ENCODE data around the gene TRIM52. TPM values are rescaled to one million over a fixed set of nuclear protein-coding genes. Genes with fewer than 3 reads are reported as not detected.

The TRIM52 gene
- total and polyA plus RNA-seq, 2 of the 13 experiments (the other 11 are each of a cell fraction or from before 2014, with no cell fraction given), result 7.2 to 11.6 TPM

DNA sequence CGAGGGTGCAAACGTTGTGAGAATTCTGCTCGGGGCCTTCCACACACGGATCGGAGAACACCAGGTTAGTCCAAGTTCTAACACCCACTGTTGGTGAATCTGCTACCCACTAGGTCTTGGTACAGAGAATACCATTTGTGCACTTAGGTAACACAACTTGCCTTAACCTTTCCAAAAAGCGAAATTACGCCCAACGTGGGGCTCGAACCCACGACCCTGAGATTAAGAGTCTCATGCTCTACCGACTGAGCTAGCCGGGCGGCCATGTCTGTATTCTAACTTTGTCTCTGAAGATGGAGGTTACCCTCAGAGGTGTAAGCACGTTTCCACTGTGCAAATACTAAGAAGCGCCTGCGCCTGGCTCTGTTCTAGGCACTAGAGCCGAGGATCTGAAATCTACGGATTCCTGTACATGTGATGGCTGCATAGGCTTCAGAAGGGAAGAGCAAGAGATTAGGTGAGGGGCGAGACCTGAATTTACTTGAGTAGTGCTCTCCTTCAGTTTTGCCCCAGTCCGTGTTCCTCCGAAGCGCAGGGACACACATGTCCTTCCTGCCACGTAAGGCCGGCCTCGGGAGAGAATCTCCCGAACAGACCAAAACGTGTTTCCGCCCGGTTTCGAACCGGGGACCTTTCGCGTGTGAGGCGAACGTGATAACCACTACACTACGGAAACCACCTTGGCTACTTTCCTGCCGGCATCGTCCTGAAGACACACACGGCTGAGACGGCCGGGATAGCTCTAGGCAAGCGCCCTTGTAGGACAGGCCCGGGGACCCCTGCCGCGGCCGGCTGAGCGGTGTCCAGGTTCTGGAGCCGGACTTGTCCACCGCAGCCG is 38.9 kb downstream of the TRIM52 start (continued):
- TF ChIP-seq ARID2 (CRISPR knock-in tag; IDR thresholded peaks at IDR 0.05; ENCODE audit: borderline replicate concordance) (no peak), RORA (CRISPR knock-in tag; IDR thresholded peaks at IDR 0.05) (no peak), PLRG1 (conservative IDR thresholded peaks at IDR 0.05) (no peak), POLR2AphosphoS5 (IDR thresholded peaks at IDR 0.05; ENCODE audit: low read depth, low read length) (no peak), ZNF772 (CRISPR knock-in tag; IDR thresholded peaks at IDR 0.05) (no peak; the same call in 1 of the 2 replicates), XBP1 (CRISPR knock-in tag; IDR thresholded peaks at IDR 0.05) (no peak), ZNF354B (CRISPR knock-in tag; IDR thresholded peaks at IDR 0.05) (no peak), KLF12 (CRISPR knock-in tag; IDR thresholded peaks at IDR 0.05; ENCODE audit: borderline replicate concordance) (0 out of 2 replicates have a peak, but pooled peaks have one; percentile 44), CAMTA2 (CRISPR knock-in tag; IDR thresholded peaks at IDR 0.05; ENCODE audit: borderline replicate concordance) (peak; percentile 66; the same call in 1 of the 2 replicates), ELF4 (CRISPR knock-in tag; IDR thresholded peaks at IDR 0.05; ENCODE audit: borderline replicate concordance) (no peak), ATF7 (IDR thresholded peaks at IDR 0.05) (no peak), ATF7 (CRISPR knock-in tag; IDR thresholded peaks at IDR 0.05) (no peak), BORCS8-MEF2B (CRISPR knock-in tag; IDR thresholded peaks at IDR 0.05) (peak; percentile 81; the same call in 1 of the 2 replicates), ZNF891 (CRISPR knock-in tag; IDR thresholded peaks at IDR 0.05) (peak; percentile 87), SALL1 (CRISPR knock-in tag; IDR thresholded peaks at IDR 0.05) (peak; percentile 85), POLR2A (IDR thresholded peaks at IDR 0.05; ENCODE audit: insufficient read depth in 1 of 2, low read depth in 2 of 2, low read length in 2 of 2) (no peak), ZNF138 (CRISPR knock-in tag; IDR thresholded peaks at IDR 0.05; ENCODE audit: low read depth) (no peak; the same call in 1 of the 2 replicates), HNRNPUL1 (IDR thresholded peaks at IDR 0.05; ENCODE audit: low read depth, low read length) (no peak)
- TF ChIP-seq, protein P1, sequence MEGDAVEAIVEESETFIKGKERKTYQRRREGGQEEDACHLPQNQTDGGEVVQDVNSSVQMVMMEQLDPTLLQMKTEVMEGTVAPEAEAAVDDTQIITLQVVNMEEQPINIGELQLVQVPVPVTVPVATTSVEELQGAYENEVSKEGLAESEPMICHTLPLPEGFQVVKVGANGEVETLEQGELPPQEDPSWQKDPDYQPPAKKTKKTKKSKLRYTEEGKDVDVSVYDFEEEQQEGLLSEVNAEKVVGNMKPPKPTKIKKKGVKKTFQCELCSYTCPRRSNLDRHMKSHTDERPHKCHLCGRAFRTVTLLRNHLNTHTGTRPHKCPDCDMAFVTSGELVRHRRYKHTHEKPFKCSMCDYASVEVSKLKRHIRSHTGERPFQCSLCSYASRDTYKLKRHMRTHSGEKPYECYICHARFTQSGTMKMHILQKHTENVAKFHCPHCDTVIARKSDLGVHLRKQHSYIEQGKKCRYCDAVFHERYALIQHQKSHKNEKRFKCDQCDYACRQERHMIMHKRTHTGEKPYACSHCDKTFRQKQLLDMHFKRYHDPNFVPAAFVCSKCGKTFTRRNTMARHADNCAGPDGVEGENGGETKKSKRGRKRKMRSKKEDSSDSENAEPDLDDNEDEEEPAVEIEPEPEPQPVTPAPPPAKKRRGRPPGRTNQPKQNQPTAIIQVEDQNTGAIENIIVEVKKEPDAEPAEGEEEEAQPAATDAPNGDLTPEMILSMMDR (CRISPR knock-in tag; IDR thresholded peaks at IDR 0.05), result peak; percentile 23; the same call in 1 of the 2 replicates
- TF ChIP-seq, protein P2, sequence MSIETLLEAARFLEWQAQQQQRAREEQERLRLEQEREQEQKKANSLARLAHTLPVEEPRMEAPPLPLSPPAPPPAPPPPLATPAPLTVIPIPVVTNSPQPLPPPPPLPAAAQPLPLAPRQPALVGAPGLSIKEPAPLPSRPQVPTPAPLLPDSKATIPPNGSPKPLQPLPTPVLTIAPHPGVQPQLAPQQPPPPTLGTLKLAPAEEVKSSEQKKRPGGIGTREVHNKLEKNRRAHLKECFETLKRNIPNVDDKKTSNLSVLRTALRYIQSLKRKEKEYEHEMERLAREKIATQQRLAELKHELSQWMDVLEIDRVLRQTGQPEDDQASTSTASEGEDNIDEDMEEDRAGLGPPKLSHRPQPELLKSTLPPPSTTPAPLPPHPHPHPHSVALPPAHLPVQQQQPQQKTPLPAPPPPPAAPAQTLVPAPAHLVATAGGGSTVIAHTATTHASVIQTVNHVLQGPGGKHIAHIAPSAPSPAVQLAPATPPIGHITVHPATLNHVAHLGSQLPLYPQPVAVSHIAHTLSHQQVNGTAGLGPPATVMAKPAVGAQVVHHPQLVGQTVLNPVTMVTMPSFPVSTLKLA (IDR thresholded peaks at IDR 0.05), result peak; percentile 37; the same call in 1 of the 2 replicates
- TF ChIP-seq, protein P3, sequence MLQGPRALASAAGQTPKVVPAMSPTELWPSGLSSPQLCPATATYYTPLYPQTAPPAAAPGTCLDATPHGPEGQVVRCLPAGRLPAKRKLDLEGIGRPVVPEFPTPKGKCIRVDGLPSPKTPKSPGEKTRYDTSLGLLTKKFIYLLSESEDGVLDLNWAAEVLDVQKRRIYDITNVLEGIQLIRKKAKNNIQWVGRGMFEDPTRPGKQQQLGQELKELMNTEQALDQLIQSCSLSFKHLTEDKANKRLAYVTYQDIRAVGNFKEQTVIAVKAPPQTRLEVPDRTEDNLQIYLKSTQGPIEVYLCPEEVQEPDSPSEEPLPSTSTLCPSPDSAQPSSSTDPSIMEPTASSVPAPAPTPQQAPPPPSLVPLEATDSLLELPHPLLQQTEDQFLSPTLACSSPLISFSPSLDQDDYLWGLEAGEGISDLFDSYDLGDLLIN (CRISPR knock-in tag; IDR thresholded peaks at IDR 0.05; ENCODE audit: borderline replicate concordance), result 0 out of 2 replicates have a peak, but pooled peaks have one; percentile 41
- TF ChIP-seq, protein P4, sequence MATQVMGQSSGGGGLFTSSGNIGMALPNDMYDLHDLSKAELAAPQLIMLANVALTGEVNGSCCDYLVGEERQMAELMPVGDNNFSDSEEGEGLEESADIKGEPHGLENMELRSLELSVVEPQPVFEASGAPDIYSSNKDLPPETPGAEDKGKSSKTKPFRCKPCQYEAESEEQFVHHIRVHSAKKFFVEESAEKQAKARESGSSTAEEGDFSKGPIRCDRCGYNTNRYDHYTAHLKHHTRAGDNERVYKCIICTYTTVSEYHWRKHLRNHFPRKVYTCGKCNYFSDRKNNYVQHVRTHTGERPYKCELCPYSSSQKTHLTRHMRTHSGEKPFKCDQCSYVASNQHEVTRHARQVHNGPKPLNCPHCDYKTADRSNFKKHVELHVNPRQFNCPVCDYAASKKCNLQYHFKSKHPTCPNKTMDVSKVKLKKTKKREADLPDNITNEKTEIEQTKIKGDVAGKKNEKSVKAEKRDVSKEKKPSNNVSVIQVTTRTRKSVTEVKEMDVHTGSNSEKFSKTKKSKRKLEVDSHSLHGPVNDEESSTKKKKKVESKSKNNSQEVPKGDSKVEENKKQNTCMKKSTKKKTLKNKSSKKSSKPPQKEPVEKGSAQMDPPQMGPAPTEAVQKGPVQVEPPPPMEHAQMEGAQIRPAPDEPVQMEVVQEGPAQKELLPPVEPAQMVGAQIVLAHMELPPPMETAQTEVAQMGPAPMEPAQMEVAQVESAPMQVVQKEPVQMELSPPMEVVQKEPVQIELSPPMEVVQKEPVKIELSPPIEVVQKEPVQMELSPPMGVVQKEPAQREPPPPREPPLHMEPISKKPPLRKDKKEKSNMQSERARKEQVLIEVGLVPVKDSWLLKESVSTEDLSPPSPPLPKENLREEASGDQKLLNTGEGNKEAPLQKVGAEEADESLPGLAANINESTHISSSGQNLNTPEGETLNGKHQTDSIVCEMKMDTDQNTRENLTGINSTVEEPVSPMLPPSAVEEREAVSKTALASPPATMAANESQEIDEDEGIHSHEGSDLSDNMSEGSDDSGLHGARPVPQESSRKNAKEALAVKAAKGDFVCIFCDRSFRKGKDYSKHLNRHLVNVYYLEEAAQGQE (IDR thresholded peaks at IDR 0.05; ENCODE audit: borderline replicate concordance in 1 of 2, low read depth in 1 of 2, low read length in 2 of 2), result peak in 1 of 2 experiments; percentile 42; a peak in 1 of 4 replicates

Measured in HepG2 (cell line).